Endothelial cell of umbilical vein (primary cell): ENCODE results near the gene TOX2. TPM values are rescaled to one million over a fixed set of nuclear protein-coding genes. Genes with fewer than 3 reads are reported as not detected.

Experiments
- BruUV-seq: library from RNA; stranded (reverse); fragments of 400-500 nt; replicated peaks from 2 replicates; lab custom pipeline; 2021; lab: Mats Ljungman, UMichigan
- CTCF ChIA-PET: fragments of 300-600, 350-600 bp; sonication (Branson Sonifier 250); formaldehyde crosslinking; loops from one replicate; lab custom pipeline; 2021; ENCODE audit warnings: antibody characterized with exemption, inconsistent platforms; lab: Charles Lee
- POLR2A ChIA-PET: fragments of 300-600, 350-600 bp; sonication (Branson Sonifier 250); formaldehyde crosslinking; loops from one replicate; lab custom pipeline; 2021; ENCODE audit warnings: antibody characterized with exemption, inconsistent platforms; lab: Charles Lee
- DNase-seq: peaks from one replicate; pipeline ENCODE4 v3.0.0-alpha.2; 2011; ENCODE audit warnings: low read depth, low spot score
- FAIRE-seq: peaks from 2 replicates; lab custom pipeline; 2011; peaks lifted over from hg19 to GRCh38; lab: Jason Lieb, UNC
- H2AFZ ChIP-seq: 2 replicates; pipeline ENCODE4 v1.6.0; 2012; ENCODE audit warnings: low read depth, low read length, control low read depth, inconsistent platforms
- H3K27ac ChIP-seq: 2 replicates; pipeline ENCODE4 v1.5.1; 2011; ENCODE audit warnings: low read depth, mild to moderate bottlenecking, control low read depth, low read length, moderate library complexity; ENCODE audit not compliant: insufficient read depth
- H3K27me3 ChIP-seq, 2 experiments: 2 replicates each; pipeline versions ENCODE4 v1.6.0 to v1.6.1; 2011; ENCODE audit warnings: low read length in 2 of 2, mixed read lengths in 1 of 2; ENCODE audit not compliant: control insufficient read depth in 2 of 2, insufficient read depth in 2 of 2
- H3K36me3 ChIP-seq, 2 experiments: 2 replicates in 1 of 2; 3 replicates in 1 of 2; pipeline ENCODE4 v1.5.1; 2011; ENCODE audit warnings: low read length in 2 of 2, mild to moderate bottlenecking in 1 of 2, moderate library complexity in 1 of 2; ENCODE audit not compliant: control insufficient read depth in 2 of 2, insufficient read depth in 2 of 2; ENCODE audit errors: extremely low read depth in 1 of 2
- H3K4me1 ChIP-seq: 3 replicates; pipeline ENCODE4 v1.5.1; 2011; ENCODE audit warnings: mild to moderate bottlenecking, low read length; ENCODE audit not compliant: control insufficient read depth, insufficient read depth; ENCODE audit errors: extremely low read depth
- H3K4me2 ChIP-seq: 2 replicates; pipeline ENCODE4 v1.6.1; 2011; ENCODE audit warnings: low read length, control low read depth, mixed read lengths; ENCODE audit not compliant: insufficient read depth
- H3K4me3 ChIP-seq, 3 experiments: fragments of 200-600 bp in 1 of 3; sonication (generic), shearing (Covaris generic) in 1 of 3; replicated peaks in 1 of 3; 2 replicates each; pipeline ENCODE4 v1.5.1; 2011 to 2016; ENCODE audit warnings: control low read depth in 3 of 3, low read length in 3 of 3, mild to moderate bottlenecking in 2 of 3, inconsistent platforms in 1 of 3, low read depth in 1 of 3, moderate library complexity in 1 of 3; ENCODE audit not compliant: insufficient read depth in 1 of 3
- H3K79me2 ChIP-seq: 2 replicates; pipeline ENCODE4 v1.6.0; 2012; ENCODE audit warnings: low read length, inconsistent platforms; ENCODE audit not compliant: control insufficient read depth, insufficient read depth
- H3K9ac ChIP-seq: replicated peaks from 2 replicates; pipeline ENCODE3; 2011; ENCODE audit warnings: low read length, control low read depth; ENCODE audit not compliant: insufficient read depth; ENCODE audit errors: extremely low read depth
- H3K9me1 ChIP-seq: replicated peaks from 3 replicates; pipeline ENCODE4 v1.6.0; 2011; ENCODE audit warnings: mild to moderate bottlenecking, low read length; ENCODE audit not compliant: control insufficient read depth, insufficient read depth; ENCODE audit errors: extremely low read depth
- H3K9me3 ChIP-seq: replicated peaks from 2 replicates; pipeline ENCODE4 v1.5.1; 2012; ENCODE audit warnings: low read length, inconsistent platforms; ENCODE audit not compliant: control insufficient read depth, insufficient read depth
- H4K20me1 ChIP-seq: replicated peaks from 2 replicates; pipeline ENCODE3; 2011; ENCODE audit warnings: mild to moderate bottlenecking, low read length; ENCODE audit not compliant: control insufficient read depth, insufficient read depth; ENCODE audit errors: extremely low read depth
- CTCF ChIP-seq, 2 donors: IDR thresholded peaks; 1 replicate in 1 of 2; 2 replicates in 1 of 2; pipeline ENCODE4 v1.5.1; 2011; ENCODE audit warnings: low read length in 2 of 2, mild to moderate bottlenecking in 2 of 2, moderate library complexity in 2 of 2, control low read depth in 1 of 2, inconsistent platforms in 1 of 2, low read depth in 1 of 2; ENCODE audit not compliant: insufficient read depth in 1 of 2; ENCODE audit errors: extremely low read depth in 1 of 2
- EZH2 ChIP-seq: IDR thresholded peaks from 2 replicates; pipeline ENCODE4 v1.6.1; 2012; ENCODE audit warnings: borderline replicate concordance, low read depth, mild to moderate bottlenecking, moderate library complexity, low read length, inconsistent platforms; ENCODE audit not compliant: severe bottlenecking
- FOS ChIP-seq: IDR thresholded peaks from 2 replicates; pipeline ENCODE4 v1.6.1; 2011; ENCODE audit warnings: mild to moderate bottlenecking, low read length, moderate library complexity, borderline replicate concordance; ENCODE audit not compliant: insufficient read depth
- GATA2 ChIP-seq: IDR thresholded peaks from 2 replicates; pipeline ENCODE4 v1.7.0; 2011; ENCODE audit warnings: low read depth, mild to moderate bottlenecking, moderate library complexity, mixed read lengths, low read length; ENCODE audit not compliant: insufficient read length, insufficient read depth
- JUN ChIP-seq: IDR thresholded peaks from 2 replicates; pipeline ENCODE4 v1.6.1; 2011; ENCODE audit warnings: borderline replicate concordance, low read depth; ENCODE audit not compliant: insufficient read length, insufficient read depth
- MAX ChIP-seq: IDR thresholded peaks from 2 replicates; pipeline ENCODE4 v1.6.1; 2011; ENCODE audit not compliant: insufficient read depth, insufficient read length
- MYC ChIP-seq: IDR thresholded peaks from one replicate; pipeline ENCODE4 v1.6.1; 2011; ENCODE audit warnings: mild to moderate bottlenecking, low read depth, low read length
- POLR2A ChIP-seq: IDR thresholded peaks from 2 replicates; pipeline ENCODE4 v1.6.1; 2012; ENCODE audit warnings: low read depth, mild to moderate bottlenecking, control low read depth, low read length
- POLR2AphosphoS5 ChIP-seq: IDR thresholded peaks from 2 replicates; pipeline ENCODE4 v1.6.1; 2012; ENCODE audit warnings: low read depth, mild to moderate bottlenecking, control low read depth, low read length, moderate library complexity; ENCODE audit not compliant: insufficient read depth
- dilution Hi-C: fragments of 300-500 bp; cut with MboI; formaldehyde crosslinking; loops from one replicate; pipeline ENCODE4 v1.15.0; 2019; ENCODE audit warnings: low sequenced_read_pairs; ENCODE audit not compliant: extremely low pct_ligation_motif_present
- intact Hi-C: fragments of 100-400 bp; cut with micrococcal nuclease; formaldehyde crosslinking; loops from one replicate; pipeline ENCODE4 v1.10.0; 2022
- polyA plus RNA-seq, 4 experiments: library from polyadenylated mRNA; depleted of rRNA in 3 of 4; stranded (reverse) in 3 of 4; unstranded in 1 of 4; fragments of >200 nt; gene quantifications; 2 replicates each; pipeline versions ENCODE4 v1.2.1 to v1.2.3, GENCODE V29; 2011 to 2012; ENCODE audit warnings: missing spikeins in 1 of 4
- total RNA-seq: library from RNA; stranded (reverse); gene quantifications from 2 replicates; pipeline ENCODE4 v1.2.3, GENCODE V29; 2021

TOX2 gene
- total and polyA plus RNA-seq, 2 donors (not counting 3 experiments of a cell fraction or from before 2014, with no cell fraction given) = 7.0 to 18.6 TPM

- no peak overlapping the region for H2AFZ ChIP-seq
- intact Hi-C loops = no loop called here
- peaks cover 0 to 2% of the 10 kb centered on the region in 2 experiments for H3K27me3 ChIP-seq
- BruUV-seq = no TSS peak
- no peaks in the 10 kb centered on the region for H3K9me3 ChIP-seq
- dilution Hi-C loops = no loop called here
- H3K79me2 ChIP-seq = no peaks in the 10 kb centered on the region
- H3K27ac ChIP-seq = no peak overlapping the region
- ChIA-PET POLR2A (no interaction called here), CTCF (interaction anchor here (1.1 kb wide), 1 partner anchor 176 kb away, joined by 3 read pairs; no protein-coding TSS in a partner anchor)
- TF ChIP-seq CTCF (IDR thresholded peaks at IDR 0.05; ENCODE audit: extremely low read depth in 1 of 2, insufficient read depth in 1 of 2, low read depth in 1 of 2, low read length in 2 of 2) (no peak), MYC (no peak), GATA2 (no peak), EZH2 (no peak), POLR2A (no peak), MAX (no peak), POLR2AphosphoS5 (no peak), FOS (no peak), JUN (no peak)
- H3K9ac ChIP-seq = no peak overlapping the region
- H4K20me1 ChIP-seq = no peaks in the 10 kb centered on the region
- no peak overlapping the region for H3K4me3 ChIP-seq
- no peak for DNase-seq
- H3K9me1 ChIP-seq = no peaks in the 10 kb centered on the region
- H3K4me1 ChIP-seq = no peaks in the 10 kb centered on the region
- no peaks in the 10 kb centered on the region for H3K36me3 ChIP-seq
- FAIRE-seq = no peak
- no peak overlapping the region for H3K4me2 ChIP-seq
Observed at GRCh38 chr20:44087051-44087856, 172.6 kb downstream of the TOX2 start.
